ENCODE results near the gene HRH4. TPM values are rescaled to one million over a fixed set of nuclear protein-coding genes. Genes with fewer than 3 reads are reported as not detected.

Gene HRH4
- total RNA-seq, 1 donor from 2014 or later, result 0.17 TPM

- ATAC-seq, result no peak
- intact Hi-C loops (cut with micrococcal nuclease), result no loop called here
- DNase-seq, result no peak
These were observed 2.7 kb downstream of the HRH4 start for GRCh38 chr18:24462838-24463775.

GRCh38 chr18:24465486-24465885 lies 5.0 kb downstream of the HRH4 start:
- DNase-seq (no peak), ATAC-seq (no peak)
- intact Hi-C loops (cut with micrococcal nuclease), result no loop called here

GRCh38 chr18:24466771-24467170 lies 6.3 kb downstream of the HRH4 start:
- intact Hi-C loops (cut with micrococcal nuclease), result no loop called here
- ATAC-seq, result no peak
- DNase-seq, result no peak

- intact Hi-C loops (cut with micrococcal nuclease), result no loop called here
- DNase-seq (no peak), ATAC-seq (no peak)
These were observed 9.7 kb downstream of the HRH4 start for GRCh38 chr18:24470022-24470618.

- ATAC-seq (no peak), DNase-seq (no peak)
- intact Hi-C loops (cut with micrococcal nuclease), result no loop called here
These were observed 10.4 kb downstream of the HRH4 start for GRCh38 chr18:24470805-24471204.

- DNase-seq (no peak), ATAC-seq (no peak)
- intact Hi-C loops (cut with micrococcal nuclease), result no loop called here
These were observed 12.2 kb downstream of the HRH4 start for GRCh38 chr18:24472591-24472990.

- DNase-seq, result no peak
- ATAC-seq, result no peak
- intact Hi-C loops (cut with micrococcal nuclease), result no loop called here
These were observed 14.0 kb downstream of the HRH4 start for GRCh38 chr18:24474406-24474805.

GRCh38 chr18:24475926-24476589 lies 15.6 kb downstream of the HRH4 start:
- ATAC-seq, result no peak
- DNase-seq, result no peak
- intact Hi-C loops (cut with micrococcal nuclease), result no loop called here

GRCh38 chr18:24479371-24479770 lies 18.9 kb downstream of the HRH4 start:
- DNase-seq, result no peak
- ATAC-seq, result no peak
- intact Hi-C loops (cut with micrococcal nuclease), result no loop called here

- ATAC-seq (no peak), DNase-seq (no peak)
- intact Hi-C loops (cut with micrococcal nuclease), result loop anchor here (10.0 kb wide), 2 partner anchors 48 to 242 kb away; no protein-coding TSS in a partner anchor
These were observed 22.4 kb downstream of the HRH4 start for GRCh38 chr18:24482821-24483220.

- intact Hi-C loops (cut with micrococcal nuclease), result loop anchor here (5.0 to 10.0 kb wide), 3 partner anchors 51 to 239 kb away; no protein-coding TSS in a partner anchor
- DNase-seq (no peak), ATAC-seq (no peak)
These were observed 25.2 kb downstream of the HRH4 start for GRCh38 chr18:24485681-24486080.

GRCh38 chr18:24486684-24487083 lies 26.2 kb downstream of the HRH4 start:
- no peak for DNase-seq
- intact Hi-C loops (cut with micrococcal nuclease), result loop anchor here (5.0 to 10.0 kb wide), 3 partner anchors 52 to 238 kb away; no protein-coding TSS in a partner anchor
- ATAC-seq, result no peak

- no peak for DNase-seq
- intact Hi-C loops (cut with micrococcal nuclease), result loop anchor here (5.0 to 10.0 kb wide), 3 partner anchors 54 to 236 kb away; no protein-coding TSS in a partner anchor
- ATAC-seq, result peak; percentile 56
These were observed 28.5 kb downstream of the HRH4 start for GRCh38 chr18:24488824-24489493.

GRCh38 chr18:24490539-24490938 lies 30.1 kb downstream of the HRH4 start:
- DNase-seq (no peak), ATAC-seq (no peak)
- intact Hi-C loops (cut with micrococcal nuclease), result no loop called here

GRCh38 chr18:24491927-24492834 lies 31.7 kb downstream of the HRH4 start:
- no peak for DNase-seq
- ATAC-seq, result no peak
- intact Hi-C loops (cut with micrococcal nuclease), result no loop called here

GRCh38 chr18:24494586-24494985 lies 34.1 kb downstream of the HRH4 start:
- intact Hi-C loops (cut with micrococcal nuclease), result no loop called here
- DNase-seq (no peak), ATAC-seq (no peak)

- ATAC-seq, result peak; percentile 72
- DNase-seq, result no peak
- intact Hi-C loops (cut with micrococcal nuclease), result no loop called here
These were observed 36.8 kb downstream of the HRH4 start for GRCh38 chr18:24497031-24497754.

- DNase-seq (no peak), ATAC-seq (peak; percentile 29)
- intact Hi-C loops (cut with micrococcal nuclease), result no loop called here
These were observed 39.4 kb downstream of the HRH4 start for GRCh38 chr18:24499814-24500213.

Measured in left ventricle myocardium superior (tissue), 1 donor.